Effector CD8-positive, alpha-beta T cell (primary cell): ENCODE results near the gene PKN1.

Experiments used
- DNase-seq: peaks from one replicate; lab custom pipeline; 2025; lab: John Stamatoyannopoulos, UW

PKN1 gene

DNA sequence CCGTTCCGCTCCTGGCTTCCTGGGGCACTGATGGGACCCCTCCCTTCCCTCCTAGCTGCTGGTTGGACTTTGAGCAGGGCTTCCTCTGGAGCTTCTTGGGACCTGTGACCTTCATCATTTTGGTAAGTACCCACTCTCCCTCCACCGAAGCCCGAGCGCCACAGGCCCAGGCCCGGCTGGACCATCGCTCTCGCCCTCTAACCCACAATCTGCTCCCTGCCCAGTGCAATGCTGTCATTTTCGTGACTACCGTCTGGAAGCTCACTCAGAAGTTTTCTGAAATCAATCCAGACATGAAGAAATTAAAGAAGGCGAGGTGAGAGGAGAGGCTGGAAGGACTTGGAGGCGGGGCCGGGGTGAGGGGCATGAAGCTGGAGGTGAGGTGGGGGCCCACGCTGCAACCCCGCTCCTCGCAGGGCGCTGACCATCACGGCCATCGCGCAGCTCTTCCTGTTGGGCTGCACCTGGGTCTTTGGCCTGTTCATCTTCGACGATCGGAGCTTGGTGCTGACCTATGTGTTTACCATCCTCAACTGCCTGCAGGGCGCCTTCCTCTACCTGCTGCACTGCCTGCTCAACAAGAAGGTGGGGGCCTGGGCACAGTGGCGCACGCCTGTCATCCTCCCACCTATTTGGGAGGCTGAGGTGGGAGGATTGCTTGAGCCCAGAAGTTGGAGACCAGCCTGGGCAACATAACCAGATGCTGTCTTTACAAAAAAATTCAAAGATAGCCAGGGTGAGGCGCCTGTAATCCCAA, 26.3 kb upstream of the PKN1 start:
- no peak for DNase-seq

- DNase-seq, result peak; percentile 23
Observed at GRCh38 chr19:14407605-14408484, 25.3 kb upstream of the PKN1 start.

DNA sequence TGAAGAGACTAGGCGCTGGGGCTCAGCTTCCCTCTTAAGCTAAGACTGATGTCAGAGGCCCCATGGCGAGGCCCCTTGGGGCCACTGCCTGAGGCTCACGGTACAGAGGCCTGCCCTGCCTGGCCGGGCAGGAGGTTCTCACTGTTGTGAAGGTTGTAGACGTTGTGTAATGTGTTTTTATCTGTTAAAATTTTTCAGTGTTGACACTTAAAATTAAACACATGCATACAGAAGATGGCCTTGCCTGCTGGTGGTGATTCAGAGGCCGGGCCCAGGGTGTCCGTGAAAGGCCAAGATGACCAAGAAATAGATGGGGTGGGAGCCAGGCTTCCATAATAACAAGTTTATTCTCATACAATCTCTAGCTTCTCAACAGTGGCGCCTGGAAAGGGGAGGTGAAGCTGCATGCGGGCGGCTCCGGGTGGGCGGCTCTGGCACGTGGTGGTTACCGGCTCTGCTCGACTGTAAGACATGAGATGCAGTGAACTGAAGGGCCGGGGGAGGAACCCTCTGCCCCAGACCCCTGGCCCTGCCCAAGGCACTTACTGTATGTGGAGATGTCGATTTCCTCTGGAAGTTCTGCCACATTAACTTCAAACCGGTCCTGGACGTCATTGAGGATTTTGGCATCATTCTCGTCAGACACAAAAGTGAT, 24.5 kb upstream of the PKN1 start:
- no peak for DNase-seq

- DNase-seq, result no peak
Observed at GRCh38 chr19:14409146-14410023, 23.7 kb upstream of the PKN1 start.

DNA sequence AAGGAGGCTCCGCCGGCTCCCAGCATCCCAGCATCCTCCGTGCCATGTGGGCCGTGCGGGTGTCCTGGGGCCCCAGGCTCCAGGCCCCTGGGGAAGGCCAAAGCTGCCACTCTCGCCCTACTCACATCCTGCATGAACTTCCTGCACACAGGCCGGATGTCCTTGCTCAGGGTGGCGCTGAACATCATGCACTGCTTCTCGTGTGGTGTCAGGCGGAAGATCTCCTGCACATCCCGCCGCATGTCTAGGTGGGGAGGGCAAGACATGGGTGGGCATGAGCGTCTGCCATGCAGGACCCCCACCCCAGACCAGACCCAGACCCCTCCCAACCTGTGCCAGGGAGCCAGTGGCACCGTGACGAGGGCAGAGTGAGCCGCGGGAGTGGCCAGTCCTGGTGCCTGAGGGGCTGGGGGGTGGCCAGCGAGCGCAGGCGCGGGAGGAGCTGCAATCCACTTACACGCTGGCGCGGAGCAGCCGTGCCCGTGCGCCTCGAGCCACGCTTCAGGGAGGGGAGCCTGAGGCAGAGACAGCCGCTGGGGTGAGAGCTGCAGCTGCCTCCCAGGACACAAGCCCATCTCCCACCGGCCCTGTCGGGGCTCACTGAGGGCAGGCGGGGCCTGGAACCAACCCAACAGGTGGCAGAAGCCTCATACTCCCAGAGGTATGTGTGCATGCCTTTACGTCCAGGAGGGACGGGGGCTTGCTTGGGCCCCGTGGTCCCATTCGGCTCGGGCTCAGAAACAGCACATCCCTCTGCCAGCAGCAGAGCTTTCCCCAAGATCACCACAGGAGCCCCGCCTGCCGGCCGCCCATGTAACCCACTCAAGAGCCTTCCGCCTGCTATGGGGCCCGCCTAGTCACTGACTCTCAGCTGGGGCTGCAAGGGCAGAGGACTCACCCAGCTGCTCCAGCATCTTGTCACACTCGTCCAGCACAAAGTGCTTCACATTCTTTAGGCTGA, 22.7 kb upstream of the PKN1 start:
- DNase-seq, result no peak

DNA sequence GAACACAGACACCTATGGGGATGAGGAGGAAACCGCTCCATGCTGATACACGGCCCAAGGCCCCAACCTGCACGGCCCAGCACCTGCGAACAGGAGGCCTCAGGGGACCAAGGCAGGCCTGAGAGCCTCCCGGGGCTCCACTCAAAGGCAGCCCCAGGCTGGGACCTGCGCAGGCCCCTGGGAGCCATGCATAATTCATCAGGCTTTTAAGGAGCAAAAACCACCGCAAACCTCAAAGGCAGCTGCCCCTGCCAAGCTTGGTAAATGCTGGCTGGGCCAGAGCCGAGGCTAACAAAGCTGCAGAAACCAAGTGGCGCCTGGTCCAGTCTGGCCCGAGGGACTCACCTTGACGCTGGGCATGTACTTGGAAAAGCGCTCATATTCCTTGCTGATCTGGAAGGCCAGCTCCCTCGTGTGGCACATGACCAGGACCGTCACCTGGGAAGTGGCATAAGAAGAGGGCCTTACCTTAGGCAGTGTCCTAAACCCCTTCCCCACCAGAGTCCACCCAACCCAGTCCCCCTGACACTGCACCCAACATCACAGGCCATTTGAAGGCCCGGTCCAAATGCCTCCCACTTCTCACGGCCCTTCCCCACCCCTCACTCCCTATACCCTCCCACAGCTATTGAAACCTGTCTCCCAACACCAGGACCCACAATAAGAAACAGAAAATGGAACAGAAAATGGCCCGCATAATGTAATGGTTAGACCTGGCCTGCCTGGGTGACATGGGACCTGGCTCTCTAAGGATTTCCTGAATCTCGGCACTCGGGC, 21.8 kb upstream of the PKN1 start:
- DNase-seq, result no peak

DNA sequence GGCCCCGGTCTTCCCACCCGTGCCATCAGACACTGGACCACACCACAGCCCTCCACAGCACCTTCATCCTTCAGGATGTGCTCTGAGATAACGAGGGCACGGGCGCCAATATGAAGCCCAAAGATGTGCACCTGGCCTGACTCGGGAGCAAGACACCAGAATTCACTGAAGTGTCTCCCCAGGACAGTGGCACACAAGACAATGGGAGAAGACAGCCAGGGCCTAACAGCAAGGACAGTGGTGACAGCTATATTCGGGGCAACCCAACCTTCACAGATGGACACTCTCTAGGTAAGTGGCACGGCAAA, 21.2 kb upstream of the PKN1 start:
- no peak for DNase-seq

- no peak for DNase-seq
Observed at GRCh38 chr19:14412324-14412995, 20.6 kb upstream of the PKN1 start.

DNA sequence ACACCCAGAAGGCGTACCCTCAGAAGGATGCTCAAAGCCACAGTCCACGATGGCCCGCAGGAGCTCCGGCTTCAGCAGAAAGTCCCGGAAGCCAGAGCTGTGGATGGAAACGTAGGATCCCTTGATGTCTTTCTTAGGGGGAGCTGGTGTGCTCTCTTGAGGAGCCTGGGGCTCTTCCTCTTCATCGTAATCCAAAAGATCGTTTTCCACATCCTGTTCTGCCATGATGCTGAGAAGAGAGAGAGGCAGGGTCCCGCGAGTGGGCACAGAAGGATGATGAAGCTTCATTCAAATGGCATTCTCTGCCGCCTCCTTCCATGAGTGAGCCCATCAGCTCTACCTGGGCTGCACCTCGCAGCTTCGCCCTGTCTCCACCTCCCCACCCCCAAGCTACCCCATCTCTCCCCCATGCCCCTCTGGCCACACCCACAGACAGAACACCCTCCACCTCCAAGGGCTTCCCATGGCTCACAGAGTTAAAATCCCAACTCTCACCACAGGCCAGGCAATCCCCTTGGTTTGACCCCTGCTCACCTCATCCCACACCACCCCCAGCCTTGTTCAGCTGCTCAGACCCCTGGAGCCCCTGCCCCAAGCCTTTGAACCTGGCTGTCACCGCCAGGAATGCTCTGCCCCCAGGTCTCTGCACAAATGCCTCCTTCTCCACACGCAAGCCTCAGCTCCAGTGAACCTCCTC, 20.0 kb upstream of the PKN1 start:
- DNase-seq, result no peak

DNA sequence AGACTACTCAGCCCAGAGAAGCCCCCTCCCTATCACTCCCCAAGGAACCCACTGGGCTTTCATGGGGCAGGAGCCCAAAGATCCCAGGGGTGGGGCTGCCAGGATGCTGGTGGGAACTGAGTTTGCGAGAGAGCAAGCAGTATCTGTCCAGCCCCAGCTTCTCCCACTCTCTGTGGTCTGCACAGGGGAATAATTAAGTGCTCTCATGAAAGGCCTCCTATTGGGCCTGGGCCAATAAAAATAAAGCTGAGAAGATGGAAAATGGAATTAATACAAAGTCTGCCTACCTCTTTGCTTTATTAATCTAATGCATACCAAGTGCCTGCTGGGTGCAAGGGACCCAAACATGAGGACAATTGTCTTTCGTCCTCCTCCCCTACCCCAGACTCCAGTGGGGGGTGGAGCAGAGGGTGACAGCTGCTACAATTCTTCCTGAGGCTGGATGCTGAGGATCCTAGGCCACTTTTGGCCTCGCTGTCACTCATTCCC, 19.4 kb upstream of the PKN1 start:
- no peak for DNase-seq

DNA sequence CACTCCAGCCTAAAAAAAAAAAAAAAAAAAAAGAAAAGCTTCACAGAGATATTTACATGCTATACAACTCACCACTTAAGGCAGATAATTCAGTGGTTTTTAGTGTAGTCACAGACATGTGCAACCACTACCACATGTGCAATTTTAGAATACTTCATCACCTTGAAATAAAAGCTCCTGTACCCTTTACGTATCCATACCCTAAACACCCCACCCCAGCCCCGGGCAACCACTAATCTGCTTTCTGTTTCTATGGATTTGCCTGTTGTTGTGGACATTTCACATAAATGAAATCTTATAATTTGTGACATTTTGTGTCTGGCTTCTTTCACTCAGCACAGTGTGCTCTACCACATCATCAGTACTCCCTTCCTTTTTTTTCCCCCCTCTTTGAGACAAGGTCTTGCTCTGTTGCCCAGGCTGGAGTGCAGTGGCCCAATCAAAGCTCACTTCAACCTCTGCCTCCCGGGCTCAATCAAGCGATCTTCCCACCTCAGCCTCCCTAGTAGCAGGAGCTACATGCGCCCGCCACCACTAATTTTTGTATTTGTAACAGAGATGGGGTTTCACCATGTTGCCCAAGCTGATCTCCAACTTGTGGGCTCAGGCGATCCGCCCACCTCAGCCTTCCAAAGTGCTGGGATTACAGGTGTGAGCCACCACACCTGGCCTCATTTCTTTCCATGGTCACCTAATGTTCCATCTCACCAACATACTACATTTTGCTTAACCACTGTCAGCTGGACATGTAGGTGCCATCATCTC, 18.0 kb upstream of the PKN1 start:
- DNase-seq, result no peak

- DNase-seq, result no peak
Observed at GRCh38 chr19:14416817-14417231, 16.3 kb upstream of the PKN1 start.

DNA sequence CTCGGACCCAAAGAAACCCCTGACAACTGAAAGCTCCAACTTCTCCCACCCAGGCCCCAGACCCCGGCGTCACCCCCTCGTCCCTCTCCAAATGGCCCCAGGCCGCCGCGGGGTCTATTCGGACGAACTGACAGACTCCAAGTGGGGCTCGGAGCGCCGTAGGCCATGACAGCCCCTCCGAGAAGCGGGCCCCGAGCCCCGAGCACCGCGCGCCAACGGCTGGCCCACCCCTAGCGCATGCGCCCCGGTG, 14.3 kb upstream of the PKN1 start:
- no peak for DNase-seq

DNA sequence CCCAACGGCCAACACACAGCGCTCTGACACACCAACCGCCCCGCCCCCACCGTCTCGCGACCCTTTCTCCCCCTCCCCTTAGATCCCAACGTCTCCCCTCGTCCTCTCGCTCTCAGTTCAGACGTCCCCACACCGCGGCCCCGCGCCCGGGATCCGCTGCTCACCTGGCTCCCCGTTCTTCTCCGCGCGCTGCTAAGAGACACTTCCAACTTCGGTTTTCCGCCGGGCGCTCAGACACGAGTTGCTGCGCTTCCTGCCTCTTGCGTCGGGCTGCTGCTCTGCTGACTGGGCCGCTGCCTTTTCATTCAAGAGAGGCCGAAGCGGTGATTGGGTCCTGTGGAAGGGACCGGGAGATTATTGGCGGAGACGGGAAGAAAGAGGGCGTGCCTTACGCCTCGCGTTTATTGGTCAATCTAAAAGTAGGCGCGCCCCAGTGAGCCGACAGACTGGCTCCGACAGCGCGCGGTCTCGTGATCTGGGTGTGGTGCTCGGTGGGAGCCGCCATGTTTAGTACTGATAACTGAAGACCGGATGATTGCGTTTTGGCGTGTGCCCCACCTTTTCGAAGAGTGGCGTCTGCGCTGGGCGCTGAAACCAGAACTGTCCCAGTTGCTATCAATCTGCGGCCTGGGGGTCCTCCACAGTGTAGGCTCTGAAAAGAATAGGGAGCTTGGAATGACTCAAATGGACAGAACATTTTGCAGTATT, 13.8 kb upstream of the PKN1 start, which contains the start of gene DDX39A:
Gene DDX39A, minus strand, starts transcription at position 236 of the 708 bp plus-strand sequence. CDS start 6,121 bp downstream, outside the sequence.
- DNase-seq, result peak; percentile 94

DNA sequence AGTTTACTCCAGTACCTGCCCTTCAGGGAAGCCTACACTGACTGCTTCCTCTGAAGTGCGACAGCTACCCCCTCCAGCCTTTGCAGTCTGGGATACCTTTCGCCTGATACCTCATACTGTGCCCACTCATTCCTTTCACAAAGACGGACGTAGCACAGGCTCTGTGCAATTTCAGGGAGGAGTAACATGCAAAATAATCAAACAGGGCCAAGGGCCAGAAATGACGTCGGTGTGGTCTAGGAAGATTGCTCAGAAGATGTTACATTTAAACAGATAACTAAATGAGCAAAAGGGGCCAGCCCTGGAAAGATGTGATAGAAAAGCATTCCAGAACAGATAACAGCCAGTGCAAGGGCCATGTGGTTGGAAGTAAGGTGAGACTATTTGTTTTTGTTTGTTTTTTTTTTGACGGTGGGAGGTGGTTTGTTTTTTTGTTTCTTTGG, 7.4 kb upstream of the PKN1 start:
- DNase-seq, result no peak

DNA sequence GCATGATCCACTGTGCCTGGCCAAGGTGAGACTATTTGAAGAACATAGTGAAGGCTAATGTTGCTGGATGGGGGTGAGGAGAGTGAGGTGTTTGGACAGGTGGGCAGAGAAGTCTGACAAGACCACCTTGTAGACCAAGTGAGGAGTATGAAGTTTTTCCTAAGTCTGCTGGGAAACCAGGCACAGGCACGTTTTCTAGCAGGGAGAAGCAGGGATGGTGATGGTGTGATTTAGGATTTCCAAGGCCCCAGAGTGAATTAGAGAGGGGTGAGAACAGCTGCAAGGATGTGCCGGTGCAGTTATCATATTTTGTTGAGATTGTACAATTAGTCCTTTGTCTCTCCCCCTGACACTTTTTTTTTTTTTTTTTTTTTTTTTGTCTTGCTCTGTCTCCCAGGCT, 5.6 kb upstream of the PKN1 start:
- DNase-seq, result no peak

DNA sequence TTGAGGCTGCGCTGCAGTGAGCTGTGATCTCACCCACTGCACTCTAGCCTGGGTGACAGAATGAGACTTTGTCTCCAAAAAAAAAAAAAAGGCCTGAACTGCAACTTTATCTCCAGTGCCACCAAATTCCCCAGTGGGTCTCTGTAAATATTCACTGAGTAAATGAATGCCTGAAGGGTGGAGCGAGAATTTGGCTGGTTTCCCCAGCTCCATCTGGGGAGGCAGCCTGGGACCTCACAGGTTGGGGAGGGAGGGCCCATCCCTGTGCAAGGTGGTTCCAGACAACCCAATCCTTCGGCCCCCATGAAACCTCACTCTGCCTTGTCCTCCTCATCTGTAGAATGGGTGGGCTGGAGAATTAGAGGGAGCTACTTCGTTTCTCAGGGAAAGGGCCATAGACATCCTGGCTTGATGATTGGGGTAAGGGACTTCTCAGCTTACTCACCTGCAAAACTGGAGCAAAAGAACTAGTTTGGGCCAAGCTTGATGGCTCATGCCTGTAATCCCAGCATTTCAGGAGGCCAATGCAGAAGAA, 4.2 kb upstream of the PKN1 start:
- DNase-seq, result no peak
